SKM-1 treated with dmso at 0.1 percent for 144 hours (cell line): ENCODE data around the gene RNASE4.
"Not testable (repeated sequence)": the region's sequence is repeated elsewhere in the genome, so short reads cannot be mapped to it uniquely, and the experiment has no call there.

ENCODE experiments used
- DNase-seq: peaks from one replicate; lab custom pipeline; 2025; ENCODE audit not compliant: unreplicated experiment; lab: John Stamatoyannopoulos, UW

The RNASE4 gene

DNA sequence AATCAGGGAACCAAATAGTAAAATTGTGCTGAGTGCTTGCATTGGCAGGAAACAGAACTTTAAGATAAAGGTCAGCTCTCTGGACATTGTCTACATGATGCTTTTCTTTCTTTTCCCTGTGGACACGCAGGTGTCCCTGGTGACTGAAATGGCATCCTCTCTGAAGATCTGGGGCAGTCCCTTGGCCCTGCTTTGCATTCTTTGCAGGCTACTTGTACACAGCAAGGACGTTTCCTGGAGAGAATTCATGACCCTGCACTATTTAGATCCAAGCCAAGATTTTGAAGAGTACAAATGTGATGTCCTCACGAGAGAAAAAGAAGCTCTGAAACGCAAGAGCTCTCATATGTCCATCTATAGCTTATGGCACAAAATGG lies 50.1 kb downstream of the RNASE4 start:
- DNase-seq = no peak

DNA sequence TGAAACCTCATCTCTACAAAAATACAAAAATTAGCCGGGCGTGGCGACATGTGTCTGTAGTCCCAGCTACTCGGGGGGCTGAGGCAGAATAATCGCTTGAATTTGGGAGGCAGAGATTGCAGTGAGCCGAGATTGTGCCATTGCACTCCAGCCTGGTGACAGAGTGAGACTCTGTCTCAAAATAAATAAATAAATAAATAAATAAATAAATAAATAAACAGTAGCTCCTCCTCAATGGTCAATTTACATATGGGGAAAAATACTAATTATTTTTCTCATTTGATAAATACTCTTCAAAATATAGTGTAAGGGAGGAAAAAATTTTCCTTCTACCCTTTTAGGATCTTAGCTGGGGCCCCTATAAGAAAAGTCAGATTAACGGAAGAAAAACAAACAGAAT lies 53.9 kb downstream of the RNASE4 start:
- not testable (repeated sequence) for DNase-seq

DNA sequence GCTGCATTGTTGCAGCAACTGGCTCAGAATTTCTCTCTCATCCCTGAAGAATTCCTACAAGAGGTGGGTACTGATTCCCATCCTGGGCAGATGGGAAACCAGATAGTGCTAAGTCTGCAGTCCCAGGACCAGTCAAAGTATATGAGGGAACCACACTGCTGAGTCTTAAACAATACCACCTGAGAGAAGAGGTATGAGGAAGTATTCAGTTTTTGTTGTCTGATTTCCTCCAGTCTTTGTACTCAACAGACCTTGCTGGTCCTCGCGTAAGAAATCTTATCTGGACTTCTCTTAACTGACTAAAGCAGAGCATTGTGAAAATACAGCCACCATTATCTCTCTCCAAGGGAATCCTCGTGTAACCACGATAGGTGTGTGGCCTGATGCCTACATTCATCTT lies 57.8 kb downstream of the RNASE4 start:
- DNase-seq = no peak

DNA sequence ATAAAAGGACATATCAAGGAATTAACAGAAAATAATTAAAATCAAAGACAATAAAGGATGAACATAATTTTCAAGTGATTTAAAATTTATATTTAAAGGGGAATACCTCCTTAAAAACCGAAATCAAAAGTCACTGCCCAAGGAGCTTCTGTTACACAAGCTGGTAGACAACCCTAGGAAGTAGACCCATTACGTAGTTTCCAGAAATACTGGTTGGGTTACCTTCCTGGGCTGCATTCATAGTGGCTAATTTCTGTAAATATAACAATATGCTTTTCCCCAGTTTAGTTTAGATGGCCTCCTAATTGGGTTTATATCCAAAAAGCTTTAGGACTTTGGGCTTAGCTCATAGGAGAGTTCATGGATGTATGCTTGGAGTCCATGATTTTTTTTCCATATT lies 59.2 kb downstream of the RNASE4 start:
- no peak for DNase-seq

DNA sequence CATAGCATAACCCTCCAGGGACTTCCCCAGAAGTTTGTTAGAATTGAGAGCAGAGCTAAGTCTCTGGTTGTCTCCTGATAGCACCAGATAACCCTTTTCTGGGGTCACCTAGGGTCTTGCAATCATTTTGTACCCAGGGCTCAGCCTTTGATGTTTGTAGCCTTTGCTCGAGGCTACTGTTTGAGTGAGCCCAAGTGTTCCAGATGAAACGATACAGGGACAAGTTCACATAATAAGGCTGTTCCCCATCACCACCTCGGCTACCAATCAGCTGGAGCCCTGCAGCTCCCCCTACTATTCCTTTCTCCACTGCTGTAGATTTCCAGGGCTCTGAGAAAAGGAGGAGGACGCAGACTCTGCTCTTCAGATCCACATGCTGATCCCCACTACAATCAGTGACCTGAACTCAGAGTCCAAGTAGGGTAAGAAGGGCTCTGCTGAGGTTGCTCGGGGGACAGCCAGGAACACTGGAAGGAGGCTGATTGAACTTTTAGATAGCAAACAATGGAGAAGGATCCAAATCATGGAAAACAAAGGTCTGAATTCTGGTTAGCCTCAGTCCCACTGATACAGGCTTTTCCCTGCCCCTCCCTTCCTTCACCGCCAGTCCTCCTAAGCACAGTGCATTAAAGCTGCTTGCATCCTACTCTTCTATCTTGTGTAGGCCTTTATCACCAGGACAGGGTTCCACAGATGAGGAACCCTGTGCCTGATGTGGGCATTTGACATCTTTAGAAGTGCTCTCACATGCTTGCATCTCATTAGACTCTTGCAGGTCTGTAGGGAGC lies 61.4 kb downstream of the RNASE4 start, which contains the start of gene EDDM3A:
EDDM3A (plus strand) TSS at position 317 of the 788 bp plus-strand sequence. CDS start 1,694 bp downstream, outside the sequence.
- no peak for DNase-seq

DNA sequence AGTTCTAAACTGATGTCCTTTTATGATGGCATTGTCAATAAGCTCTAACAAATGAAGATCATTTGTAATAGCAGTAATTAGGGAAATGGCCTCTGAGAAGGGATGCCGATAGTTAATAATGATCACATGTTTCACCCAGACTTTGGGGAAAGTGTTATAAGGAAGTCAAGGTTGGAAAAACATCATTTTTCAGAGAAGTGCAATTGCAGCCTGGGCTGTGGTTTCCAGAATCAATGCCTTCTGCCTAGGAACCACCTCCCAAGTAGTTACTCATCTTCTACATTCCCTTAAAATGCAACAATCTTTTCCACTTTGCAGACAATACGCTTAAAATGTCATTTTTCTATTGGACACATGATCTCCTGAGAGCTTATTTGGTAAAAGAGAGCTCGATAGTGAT lies 62.2 kb downstream of the RNASE4 start:
- no peak for DNase-seq

DNA sequence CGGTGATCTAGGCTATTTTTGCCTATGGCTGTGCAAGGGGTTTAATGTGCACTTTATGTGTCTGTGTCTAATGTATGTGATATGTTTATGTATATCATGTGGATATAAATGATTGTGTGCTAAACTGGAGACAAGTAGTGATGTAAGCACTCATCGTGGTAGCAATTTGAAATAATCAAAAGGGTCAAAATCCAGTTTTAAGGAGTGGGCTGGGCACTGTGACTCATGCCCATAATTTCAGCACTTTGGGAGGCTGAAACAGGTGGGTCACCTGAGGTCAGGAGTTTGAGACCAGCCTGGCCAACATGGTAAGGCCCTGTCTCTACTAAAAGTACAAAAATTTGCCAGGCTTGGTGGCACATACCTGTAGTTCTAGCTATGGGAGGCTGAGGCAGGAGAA lies 64.1 kb downstream of the RNASE4 start:
- DNase-seq = no peak

DNA sequence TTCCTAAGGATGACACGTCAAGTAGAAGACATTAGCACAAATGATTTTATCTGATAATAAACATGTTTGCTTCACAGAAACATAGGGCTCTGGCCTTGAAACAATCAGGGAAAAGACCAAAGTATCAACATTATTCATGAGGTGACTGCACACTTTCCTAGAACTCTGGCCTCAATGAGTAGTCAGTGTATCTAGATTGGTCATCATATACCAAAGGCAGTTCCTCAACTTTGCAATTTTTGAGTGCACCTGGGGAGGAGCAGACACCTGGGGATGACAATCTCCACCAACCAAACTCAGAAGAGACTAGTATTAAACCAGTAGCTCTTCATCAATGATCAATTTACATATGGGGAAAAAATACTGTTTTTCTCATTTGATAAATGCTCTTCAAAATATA lies 65.8 kb downstream of the RNASE4 start:
- DNase-seq = no peak
